Activated naive CD4-positive, alpha-beta T cell treated with Interleukin-2 at 50 U/mL for 16 hours (primary cell): ENCODE data around the gene UMAD1.

Experiments
- DNase-seq: peaks from one replicate; pipeline ENCODE4 v3.0.0-alpha.2; 2020

UMAD1 gene

DNA sequence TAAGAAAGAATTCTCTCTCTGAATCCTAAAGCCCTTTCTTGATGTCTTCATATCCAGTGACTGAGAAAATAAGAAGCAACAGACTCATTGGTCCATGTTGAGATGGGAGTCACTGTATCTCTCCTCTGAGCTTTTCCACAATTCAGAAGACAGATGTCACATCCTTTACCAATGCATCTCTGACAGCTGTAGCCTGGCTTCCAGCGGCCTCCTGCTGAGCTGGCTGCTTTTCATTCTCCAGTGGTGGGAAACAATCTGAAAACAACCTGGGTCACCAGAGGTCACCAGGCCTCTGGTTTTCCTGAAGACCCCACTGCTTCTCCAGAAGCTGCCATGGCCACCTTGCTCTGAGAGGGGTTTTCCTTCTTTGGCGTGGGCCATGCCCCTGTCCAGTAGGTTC is 96.1 kb downstream of the UMAD1 start:
- no peak for DNase-seq

- DNase-seq = no peak
These were observed 97.1 kb downstream of the UMAD1 start for GRCh38 chr7:7737674-7738073.

DNA sequence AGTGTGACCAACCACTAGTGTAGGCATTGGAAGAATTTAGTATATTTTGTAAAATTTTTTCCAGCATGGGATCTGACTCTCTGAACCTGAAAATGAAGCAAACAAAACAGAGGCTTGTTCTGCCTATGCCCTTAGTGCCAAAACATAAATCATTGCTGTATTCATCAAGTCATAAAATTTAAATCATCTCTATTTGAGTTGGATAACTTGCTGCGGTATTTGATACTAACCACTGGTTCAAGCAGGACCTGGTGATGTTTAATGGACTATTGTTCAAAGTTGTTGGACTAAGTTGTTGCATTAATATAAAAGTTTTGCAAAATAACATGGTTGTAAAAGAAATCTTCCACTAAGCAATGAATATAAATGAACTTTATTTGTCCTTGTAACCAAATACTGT is 97.6 kb downstream of the UMAD1 start:
- no peak for DNase-seq

- no peak for DNase-seq
These were observed 98.1 kb downstream of the UMAD1 start for GRCh38 chr7:7738622-7739021.

- no peak for DNase-seq
These were observed 98.9 kb downstream of the UMAD1 start for GRCh38 chr7:7739204-7740036.

DNA sequence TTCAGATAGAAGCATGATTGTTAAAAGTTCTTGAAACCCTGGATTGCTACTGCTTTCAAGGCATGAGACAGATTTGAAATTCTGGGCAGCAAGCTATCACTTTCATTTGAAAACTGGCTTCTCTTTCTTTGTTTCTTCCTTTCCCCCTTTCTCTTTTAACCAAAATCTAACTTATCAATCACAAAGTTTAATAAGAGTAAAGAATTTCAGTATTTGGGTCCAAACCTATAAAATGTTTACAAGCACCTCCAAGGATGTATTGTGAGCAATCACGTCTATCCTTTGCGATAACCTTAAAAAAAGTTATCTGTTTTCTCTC is 99.4 kb downstream of the UMAD1 start:
- DNase-seq = no peak

DNA sequence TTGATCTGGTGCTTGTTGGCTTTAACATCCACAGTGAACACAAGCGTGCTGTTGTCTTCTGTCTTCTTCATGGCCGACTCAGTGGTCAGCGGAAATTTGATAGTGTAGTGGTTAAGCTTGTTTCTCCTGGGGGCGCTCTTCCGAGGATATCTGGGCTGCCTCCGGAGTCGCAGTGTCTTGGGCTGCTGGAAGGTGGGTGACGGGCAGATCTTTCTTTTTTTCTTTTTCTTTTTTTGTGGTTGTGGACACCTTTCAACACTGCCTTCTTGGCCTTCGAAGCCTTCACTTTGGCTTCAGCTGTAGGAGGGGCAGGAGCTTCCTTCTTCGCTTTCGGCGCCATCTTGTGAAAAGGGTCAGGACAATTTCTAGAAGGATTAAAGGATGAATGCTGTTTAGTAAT is 101.7 kb downstream of the UMAD1 start:
- DNase-seq = no peak

DNA sequence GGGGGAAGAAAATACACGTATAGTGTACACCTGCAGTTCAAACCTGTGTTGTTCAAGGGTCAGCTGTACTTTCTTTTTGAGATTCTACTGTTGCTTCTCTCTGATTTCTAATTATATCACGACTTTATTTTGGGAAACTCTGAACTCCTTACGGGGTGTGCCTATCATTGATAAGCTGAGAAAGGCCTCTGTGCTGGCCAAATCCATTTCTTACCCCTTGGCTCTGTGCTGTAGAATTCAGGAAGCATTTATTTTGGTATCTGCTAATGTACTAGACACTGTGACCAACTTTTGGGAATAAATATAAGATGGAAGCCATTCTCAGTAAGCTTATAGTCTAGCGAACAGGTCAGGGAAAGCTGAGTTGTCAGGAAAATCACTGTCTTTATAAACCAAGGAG is 104.7 kb downstream of the UMAD1 start:
- DNase-seq = no peak

DNA sequence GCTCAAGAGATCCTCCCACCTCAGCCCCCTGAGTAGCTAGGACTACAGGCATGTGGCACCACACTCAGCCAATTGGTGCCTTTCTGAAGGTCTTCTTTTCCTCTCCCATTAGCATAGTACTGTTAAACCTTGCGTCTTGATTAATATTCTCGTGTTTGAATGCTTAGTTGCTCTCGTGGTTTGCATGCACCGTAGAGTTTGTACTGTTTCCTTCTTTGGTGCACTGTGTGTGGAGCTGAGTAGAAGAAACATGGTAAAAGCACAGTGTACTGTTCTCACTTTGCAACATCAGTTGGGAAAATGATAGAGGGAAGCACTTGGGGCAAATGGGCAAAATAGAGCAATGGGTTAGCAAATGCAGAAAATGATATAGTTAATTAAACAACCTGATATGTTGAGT is 105.4 kb downstream of the UMAD1 start:
- no peak for DNase-seq

DNA sequence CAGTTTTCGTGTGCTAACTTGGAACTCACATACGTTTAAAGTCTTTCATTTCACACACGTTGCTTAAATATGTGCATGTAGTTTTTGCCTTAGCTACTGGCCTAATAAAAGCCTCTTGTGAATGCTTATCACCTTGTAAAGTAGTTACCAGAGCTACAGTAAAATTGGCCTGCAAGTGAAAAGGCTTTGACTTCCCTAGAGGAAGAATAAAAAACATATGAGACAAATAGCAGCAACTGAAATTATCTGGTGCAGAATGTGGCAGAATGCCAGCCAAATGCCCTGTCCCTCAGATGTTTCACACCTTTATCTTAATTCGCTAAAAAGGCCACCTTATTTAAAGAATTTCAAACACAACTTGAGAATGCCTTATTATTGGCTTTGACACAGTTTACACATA is 105.9 kb downstream of the UMAD1 start:
- no peak for DNase-seq

DNA sequence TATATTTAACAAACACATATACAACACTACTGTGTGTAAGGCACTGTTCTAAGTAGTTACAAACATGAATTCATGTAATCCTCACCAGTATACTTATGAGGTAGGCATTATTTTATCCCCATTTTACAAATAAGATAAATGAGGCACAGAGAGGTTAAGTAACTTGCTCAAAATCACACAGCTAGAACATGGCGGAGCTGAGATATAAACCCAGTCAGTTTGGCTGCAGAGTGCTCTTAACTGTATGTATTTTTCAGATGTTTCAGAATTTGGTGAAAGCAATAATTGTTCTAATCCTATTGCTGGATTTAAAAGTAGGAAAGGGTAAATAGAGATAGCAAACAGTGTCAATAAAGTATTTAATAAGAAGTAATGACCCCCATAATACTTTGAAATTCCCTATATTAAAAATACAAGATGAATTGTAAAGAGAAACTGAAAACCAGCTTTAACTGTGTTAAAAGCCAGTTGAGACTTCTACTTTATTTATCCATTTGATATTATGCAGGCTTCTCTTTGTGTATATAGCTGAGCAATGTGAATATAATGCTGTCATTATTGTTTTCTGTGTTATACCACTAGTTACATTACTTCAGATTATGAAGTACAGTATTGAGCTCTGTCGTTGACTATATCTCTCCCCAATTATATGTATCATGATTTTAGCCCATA is 110.2 kb downstream of the UMAD1 start:
- DNase-seq = no peak

GRCh38 chr7:7751243-7752092 is 110.9 kb downstream of the UMAD1 start:
- no peak for DNase-seq

DNA sequence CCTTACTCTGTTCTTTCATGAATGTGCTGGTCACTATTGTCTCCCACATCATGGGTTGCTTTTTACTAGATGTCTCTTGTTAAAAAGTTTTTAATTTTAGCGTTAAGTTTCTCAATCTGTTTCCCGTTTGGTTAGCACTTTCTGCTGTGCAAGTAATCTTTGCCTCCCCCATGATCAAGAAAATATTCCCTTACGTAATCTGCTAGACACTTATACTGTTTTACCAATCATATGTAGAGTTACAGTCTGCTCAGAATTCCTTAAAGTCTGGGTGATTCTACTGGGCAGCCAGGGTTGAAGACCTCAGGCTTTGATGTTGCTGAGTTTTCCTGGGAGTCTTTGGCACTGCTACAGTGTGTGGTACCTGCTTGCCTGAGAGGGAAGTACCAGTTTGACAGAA is 116.0 kb downstream of the UMAD1 start:
- no peak for DNase-seq

- no peak for DNase-seq
These were observed 117.0 kb downstream of the UMAD1 start for GRCh38 chr7:7757576-7757975.

DNA sequence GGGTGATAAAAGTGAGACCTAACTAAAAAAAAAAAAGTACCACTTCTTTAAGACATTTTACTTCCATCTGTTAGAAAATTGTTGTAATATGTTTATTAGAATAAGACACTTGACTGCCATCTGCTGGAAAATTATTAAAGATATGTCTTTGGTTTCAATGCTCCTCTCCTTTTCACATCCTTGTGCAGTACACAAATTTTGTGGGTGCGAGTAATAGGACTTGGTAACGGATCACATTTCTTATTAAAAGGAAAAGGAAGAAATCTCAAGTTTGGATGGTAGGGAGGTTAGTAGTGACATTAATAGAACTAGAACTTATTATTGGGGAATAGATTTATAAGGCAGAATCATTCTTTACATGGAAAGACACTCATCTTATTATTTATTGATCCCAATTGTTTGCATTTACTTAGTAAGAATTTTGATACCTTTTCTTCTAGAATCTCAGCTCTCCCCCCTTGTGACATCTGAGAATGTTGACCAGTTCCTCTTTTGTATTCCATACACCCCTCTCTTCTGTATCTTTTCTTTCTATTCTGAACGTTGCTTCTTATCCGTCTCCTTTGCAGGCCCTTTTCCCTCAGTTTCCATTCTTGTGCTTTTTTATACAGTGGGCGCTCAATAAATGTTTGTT is 120.9 kb downstream of the UMAD1 start:
- DNase-seq = no peak

DNA sequence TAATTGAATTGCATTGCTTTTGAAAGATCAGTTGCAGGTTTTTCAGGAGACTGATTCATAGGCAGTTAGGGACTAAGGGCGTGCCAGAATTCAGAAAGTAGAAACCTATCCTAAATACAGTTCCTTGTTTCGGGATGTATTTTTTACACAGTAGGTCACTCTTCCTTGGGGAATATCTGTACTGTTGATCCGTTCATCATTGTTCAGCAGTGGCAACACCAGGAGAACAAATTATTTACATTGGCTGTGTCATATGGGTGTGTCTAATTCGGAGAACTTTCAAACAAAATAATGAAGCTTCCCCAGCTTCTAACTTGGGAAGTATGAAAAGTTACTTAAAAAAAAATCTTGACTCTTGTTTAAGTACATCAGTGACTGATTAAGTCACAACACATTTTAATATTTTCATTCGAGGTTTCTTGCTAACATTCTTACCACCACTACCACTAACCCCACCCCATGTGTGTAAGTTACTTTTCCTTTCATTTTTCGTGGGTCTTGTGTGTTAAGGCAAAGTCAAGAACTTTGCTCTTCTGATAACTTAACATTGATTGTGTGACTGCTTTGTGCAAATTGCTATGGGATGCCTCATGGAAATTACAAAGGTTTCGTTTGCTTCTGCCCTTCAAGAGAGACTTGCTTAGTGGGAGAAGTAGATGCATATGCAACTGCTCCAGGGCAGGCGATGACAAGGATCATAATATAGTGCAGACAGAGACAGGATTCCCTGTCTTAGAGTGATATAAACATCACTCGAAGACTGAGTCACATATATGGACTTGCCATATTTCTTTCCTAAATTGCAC is 121.6 kb downstream of the UMAD1 start:
- DNase-seq = no peak

- DNase-seq = no peak
These were observed 124.2 kb downstream of the UMAD1 start for GRCh38 chr7:7764520-7765396.

- no peak for DNase-seq
These were observed 124.9 kb downstream of the UMAD1 start for GRCh38 chr7:7765422-7765821.

DNA sequence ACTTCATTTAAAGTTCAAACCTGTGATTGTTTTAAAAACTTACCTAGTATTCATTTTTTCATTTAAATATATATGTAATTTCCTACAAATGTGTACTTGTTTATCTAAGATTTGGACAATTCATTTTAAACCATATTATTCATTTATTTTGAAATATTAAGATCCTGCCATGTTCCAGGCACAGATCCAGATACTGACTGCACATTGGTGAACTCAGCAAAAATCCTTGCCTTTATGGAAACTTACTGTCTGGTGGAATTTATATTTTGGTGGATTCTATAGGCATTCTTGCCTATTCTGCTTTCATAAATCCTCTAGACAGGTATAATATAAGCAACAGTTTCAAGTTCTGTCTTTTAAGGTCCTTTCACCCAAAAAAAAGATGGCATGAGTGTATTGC is 126.1 kb downstream of the UMAD1 start:
- no peak for DNase-seq

DNA sequence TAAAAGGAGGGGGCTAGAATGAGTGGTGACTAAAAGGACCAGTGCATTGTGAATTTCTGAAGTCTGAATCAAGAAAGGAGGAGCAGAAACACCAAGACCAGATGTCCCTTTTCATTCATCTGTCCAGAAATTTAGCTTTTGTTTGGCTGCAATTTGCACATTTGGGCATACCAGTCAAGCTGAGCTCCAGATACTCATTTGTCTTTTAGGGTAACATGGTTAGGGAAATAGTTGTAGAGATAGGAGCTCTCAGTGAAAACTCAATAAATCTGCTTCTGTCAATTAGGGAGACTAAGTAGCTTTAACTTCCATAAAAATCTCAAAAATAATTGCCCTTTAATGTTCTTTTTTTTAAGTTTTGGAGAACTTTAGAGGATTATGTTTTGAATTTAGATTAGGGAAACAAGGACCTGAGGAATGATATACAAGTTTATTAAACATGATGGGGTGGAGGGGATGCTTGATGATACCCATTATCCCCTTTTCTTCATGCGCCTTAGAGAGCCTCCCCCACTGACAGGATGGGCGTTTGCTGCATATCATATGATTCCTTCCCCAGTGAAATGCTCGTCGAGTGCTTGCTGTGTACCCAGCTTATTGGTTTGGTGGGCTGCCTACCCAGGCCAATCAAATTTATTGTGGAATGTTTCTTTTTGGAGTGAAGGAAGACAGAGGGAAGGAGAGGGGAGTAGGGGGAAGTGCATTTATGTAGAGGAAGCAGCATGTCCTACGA is 128.6 kb downstream of the UMAD1 start:
- DNase-seq = no peak
